ENCODE results near the gene DDX51. TPM values are rescaled to one million over a fixed set of nuclear protein-coding genes. Genes with fewer than 3 reads are reported as not detected.
"Not testable (repeated sequence)": the region's sequence is repeated elsewhere in the genome, so short reads cannot be mapped to it uniquely, and the experiment has no call there.

The DDX51 gene
- total RNA-seq, 4 donors from 2014 or later = 9.1 to 12.8 (median 11.3) TPM

- no peak overlapping the region for H3K27ac ChIP-seq (replicated peaks in 1 of 4)
- H3K4me1 ChIP-seq = peaks cover 15 to 22% (median 18%) of the 10 kb centered on the region in 4 donors
- peaks cover 29 to 50% (median 49%) of the 10 kb centered on the region in 4 donors for H3K36me3 ChIP-seq
- no peaks in the 10 kb centered on the region for H3K27me3 ChIP-seq
- intact Hi-C loops (cut with DNase I) = no loop called here
- no peaks in the 10 kb centered on the region for H3K9me3 ChIP-seq
- DNase-seq (ENCODE audit: extremely low spot score) = no peak
- WGBS = 95% methylated on average over 34 of the region's 34 CpGs
- no peak for TF ChIP-seq POLR2A (IDR thresholded peaks at IDR 0.05; ENCODE audit: low read depth)
- TF ChIP-seq, protein P1, sequence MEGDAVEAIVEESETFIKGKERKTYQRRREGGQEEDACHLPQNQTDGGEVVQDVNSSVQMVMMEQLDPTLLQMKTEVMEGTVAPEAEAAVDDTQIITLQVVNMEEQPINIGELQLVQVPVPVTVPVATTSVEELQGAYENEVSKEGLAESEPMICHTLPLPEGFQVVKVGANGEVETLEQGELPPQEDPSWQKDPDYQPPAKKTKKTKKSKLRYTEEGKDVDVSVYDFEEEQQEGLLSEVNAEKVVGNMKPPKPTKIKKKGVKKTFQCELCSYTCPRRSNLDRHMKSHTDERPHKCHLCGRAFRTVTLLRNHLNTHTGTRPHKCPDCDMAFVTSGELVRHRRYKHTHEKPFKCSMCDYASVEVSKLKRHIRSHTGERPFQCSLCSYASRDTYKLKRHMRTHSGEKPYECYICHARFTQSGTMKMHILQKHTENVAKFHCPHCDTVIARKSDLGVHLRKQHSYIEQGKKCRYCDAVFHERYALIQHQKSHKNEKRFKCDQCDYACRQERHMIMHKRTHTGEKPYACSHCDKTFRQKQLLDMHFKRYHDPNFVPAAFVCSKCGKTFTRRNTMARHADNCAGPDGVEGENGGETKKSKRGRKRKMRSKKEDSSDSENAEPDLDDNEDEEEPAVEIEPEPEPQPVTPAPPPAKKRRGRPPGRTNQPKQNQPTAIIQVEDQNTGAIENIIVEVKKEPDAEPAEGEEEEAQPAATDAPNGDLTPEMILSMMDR (IDR thresholded peaks at IDR 0.05) = no peak
- no peak for TF ChIP-seq POLR2AphosphoS5 (IDR thresholded peaks at IDR 0.05)
- no peak for TF ChIP-seq EP300 (IDR thresholded peaks at IDR 0.05)
- H3K4me3 ChIP-seq = no peak overlapping the region
These were observed 4.9 kb downstream of the DDX51 start for GRCh38 chr12:132138941-132139871.

GRCh38 chr12:132137483-132138125 lies 6.5 kb downstream of the DDX51 start:
- Histone ChIP-seq H3K9me3 (no peaks in the 10 kb centered on the region), H3K27ac (replicated peaks in 1 of 4) (no peak overlapping the region), H3K4me3 (no peak overlapping the region), H3K27me3 (no peaks in the 10 kb centered on the region), H3K4me1 (peaks cover 4 to 9% (median 8%) of the 10 kb centered on the region in 4 donors), H3K36me3 (peaks cover 29 to 50% (median 49%) of the 10 kb centered on the region in 4 donors)
- intact Hi-C loops (cut with DNase I) = no loop called here
- DNase-seq (ENCODE audit: extremely low spot score) = no peak
- 77% methylated on average over 13 of the region's 13 CpGs for WGBS
- TF ChIP-seq, protein P1 (IDR thresholded peaks at IDR 0.05) = no peak
- TF ChIP-seq POLR2A (IDR thresholded peaks at IDR 0.05; ENCODE audit: low read depth) (no peak), EP300 (IDR thresholded peaks at IDR 0.05) (no peak), POLR2AphosphoS5 (IDR thresholded peaks at IDR 0.05) (no peak)

DNA sequence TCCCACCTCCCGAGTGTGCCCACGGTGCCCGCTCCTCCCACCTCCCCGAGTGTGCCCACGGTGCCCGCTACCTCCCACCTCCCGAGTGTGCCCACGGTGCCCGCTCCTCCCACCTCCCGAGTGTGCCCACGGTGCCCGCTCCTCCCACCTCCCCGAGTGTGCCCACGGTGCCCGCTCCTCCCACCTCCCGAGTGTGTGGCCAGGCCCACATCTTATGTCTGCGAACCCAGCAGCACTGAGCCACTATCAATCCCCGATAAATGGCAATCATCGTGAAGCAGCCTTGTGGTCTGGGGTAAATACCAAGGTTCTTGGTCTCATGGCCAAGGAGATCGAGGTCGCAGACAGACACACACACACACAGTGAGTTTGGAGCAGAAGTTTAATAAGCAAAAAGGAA lies 7.9 kb downstream of the DDX51 start:
- H3K9me3 ChIP-seq, H3K4me3 ChIP-seq: not testable (repeated sequence)

GRCh38 chr12:132134653-132135183 lies 9.4 kb downstream of the DDX51 start:
- peaks cover 14 to 23% (median 22%) of the 10 kb centered on the region in 4 donors for H3K36me3 ChIP-seq
- intact Hi-C loops (cut with DNase I); H3K4me1 ChIP-seq; H3K27me3 ChIP-seq; DNase-seq (ENCODE audit: extremely low spot score); H3K9me3 ChIP-seq; H3K4me3 ChIP-seq; H3K27ac ChIP-seq (replicated peaks in 1 of 4): not testable (repeated sequence)
- 95% methylated on average over 28 of the region's 39 CpGs for WGBS

More for the DNA sequence above, 7.9 kb downstream of the DDX51 start:
- intact Hi-C loops (cut with DNase I); H3K4me1 ChIP-seq; H3K27me3 ChIP-seq; DNase-seq (ENCODE audit: extremely low spot score); H3K27ac ChIP-seq (replicated peaks in 1 of 4): not testable (repeated sequence)
- peaks cover 29 to 38% (median 36%) of the 10 kb centered on the region in 4 donors for H3K36me3 ChIP-seq
- 93% methylated on average over 5 of the region's 21 CpGs for WGBS

- peaks cover 10 to 20% (median 18%) of the 10 kb centered on the region in 4 donors for H3K36me3 ChIP-seq
- no peaks in the 10 kb centered on the region for H3K27me3 ChIP-seq
- H3K4me1 ChIP-seq = no peaks in the 10 kb centered on the region
- H3K9me3 ChIP-seq = no peaks in the 10 kb centered on the region
- TF ChIP-seq POLR2A (IDR thresholded peaks at IDR 0.05; ENCODE audit: low read depth) (no peak), POLR2AphosphoS5 (IDR thresholded peaks at IDR 0.05) (no peak), EP300 (IDR thresholded peaks at IDR 0.05) (no peak)
- TF ChIP-seq, protein P1 (IDR thresholded peaks at IDR 0.05) = no peak
- H3K4me3 ChIP-seq = no peak overlapping the region
- no peak overlapping the region for H3K27ac ChIP-seq (replicated peaks in 1 of 4)
- 78% methylated on average over 21 of the region's 27 CpGs for WGBS
- no peak for DNase-seq (ENCODE audit: extremely low spot score)
- intact Hi-C loops (cut with DNase I) = no loop called here
These were observed 10.0 kb downstream of the DDX51 start for GRCh38 chr12:132133952-132134652.

All from esophagus muscularis mucosa (tissue), 4 donors.